H1 (cell line): ENCODE data around the gene KLHL1. TPM values are rescaled to one million over a fixed set of nuclear protein-coding genes. Genes with fewer than 3 reads are reported as not detected.

ENCODE experiments used
- CTCF ChIA-PET: fragments of 300-600 bp; sonication (Branson Sonifier 250); formaldehyde crosslinking; loops from one replicate; lab custom pipeline; 2021; ENCODE audit not compliant: partially characterized antibody; lab: Charles Lee
- POLR2A ChIA-PET: fragments of 300-600 bp; sonication (Branson Sonifier 250); formaldehyde crosslinking; loops from one replicate; lab custom pipeline; 2021; ENCODE audit warnings: inconsistent platforms; ENCODE audit not compliant: partially characterized antibody; lab: Charles Lee
- DNase-seq, 2 experiments: peaks; one replicate each; pipeline versions ENCODE4 v3.0.0 to v3.0.0-alpha.2; 2010 to 2022; ENCODE audit warnings: low spot score in 2 of 2, low read depth in 1 of 2, mixed read lengths in 1 of 2
- FAIRE-seq: peaks from 2 replicates; lab custom pipeline; 2011; peaks lifted over from hg19 to GRCh38; lab: Jason Lieb, UNC
- H2AFZ ChIP-seq: 2 replicates; pipeline ENCODE4 v1.8.1; 2012; ENCODE audit warnings: low read length, inconsistent platforms
- H2AK5ac ChIP-seq: 2 replicates; pipeline ENCODE4 v1.6.1; 2013; ENCODE audit warnings: low read depth, low read length
- H2BK120ac ChIP-seq: replicated peaks from 2 replicates; pipeline ENCODE3; 2013; ENCODE audit warnings: low read depth, low read length, inconsistent platforms
- H2BK12ac ChIP-seq: 2 replicates; pipeline ENCODE4 v1.6.1; 2013; ENCODE audit warnings: low read depth, low read length
- H2BK15ac ChIP-seq: 2 replicates; pipeline ENCODE4 v1.6.1; 2013; ENCODE audit warnings: low read length
- H2BK20ac ChIP-seq: 2 replicates; pipeline ENCODE4 v1.6.1; 2013; ENCODE audit warnings: low read length
- H2BK5ac ChIP-seq: 2 replicates; pipeline ENCODE4 v1.6.1; 2013; ENCODE audit warnings: low read depth, low read length
- H3K14ac ChIP-seq: 2 replicates; pipeline ENCODE4 v1.6.1; 2013; ENCODE audit warnings: inconsistent platforms; ENCODE audit not compliant: insufficient read length
- H3K18ac ChIP-seq: 2 replicates; pipeline ENCODE4 v1.6.1; 2013; ENCODE audit warnings: low read length; ENCODE audit errors: extremely low read depth
- H3K23ac ChIP-seq: 2 replicates; pipeline ENCODE4 v1.6.1; 2013; ENCODE audit warnings: inconsistent platforms; ENCODE audit not compliant: insufficient read length
- H3K23me2 ChIP-seq: 2 replicates; pipeline ENCODE4 v1.6.1; 2013; ENCODE audit warnings: low read depth, low read length
- H3K27ac ChIP-seq: 2 replicates; pipeline ENCODE4 v1.6.1; 2011; ENCODE audit warnings: low read depth, low read length, inconsistent platforms
- H3K27me3 ChIP-seq, 4 experiments: replicated peaks in 1 of 4; 1 replicate in 1 of 4; 2 replicates in 3 of 4; pipeline versions ENCODE4 v1.6.1 to v1.8.1; 2011 to 2013; ENCODE audit warnings: low read length in 3 of 4, mild to moderate bottlenecking in 3 of 4, inconsistent platforms in 2 of 4, mixed read lengths in 2 of 4, moderate library complexity in 1 of 4; ENCODE audit not compliant: control insufficient read depth in 3 of 4, insufficient read depth in 3 of 4; ENCODE audit errors: extremely low read depth in 1 of 4
- H3K36me3 ChIP-seq, 4 experiments: 2 replicates each; pipeline versions ENCODE4 v1.6.1 to v1.8.1; 2011 to 2013; ENCODE audit warnings: mild to moderate bottlenecking in 4 of 4, low read length in 3 of 4, moderate library complexity in 2 of 4, control low read depth in 1 of 4, inconsistent platforms in 1 of 4; ENCODE audit not compliant: insufficient read depth in 4 of 4, control insufficient read depth in 2 of 4
- H3K4ac ChIP-seq: replicated peaks from 2 replicates; pipeline ENCODE3; 2013; ENCODE audit warnings: low read length, low read depth, mixed read lengths, inconsistent platforms; ENCODE audit not compliant: insufficient read length
- H3K4me1 ChIP-seq, 4 experiments: replicated peaks in 1 of 4; 1 replicate in 1 of 4; 2 replicates in 3 of 4; pipeline versions ENCODE4 v1.6.1 to v1.8.1; 2011 to 2013; ENCODE audit warnings: low read length in 3 of 4, inconsistent platforms in 2 of 4, mixed read lengths in 1 of 4; ENCODE audit not compliant: insufficient read depth in 4 of 4, control insufficient read depth in 3 of 4
- H3K4me2 ChIP-seq, 2 experiments: 2 replicates each; pipeline versions ENCODE4 v1.6.1 to v1.8.1; 2011 to 2013; ENCODE audit warnings: low read depth in 2 of 2, low read length in 2 of 2, control low read depth in 1 of 2, inconsistent platforms in 1 of 2, mild to moderate bottlenecking in 1 of 2; ENCODE audit not compliant: insufficient read depth in 1 of 2
- H3K4me3 ChIP-seq, 4 experiments: fragments of 200-600, 300-600 bp in 1 of 4; sonication (generic), shearing (Covaris generic), sonication (Bioruptor Twin) in 1 of 4; 2 replicates each; pipeline versions ENCODE4 v1.5.1 to v1.8.1; 2011 to 2016; ENCODE audit warnings: low read length in 4 of 4, low read depth in 3 of 4, control low read depth in 2 of 4, inconsistent platforms in 2 of 4, mild to moderate bottlenecking in 2 of 4, mixed read lengths in 1 of 4, moderate library complexity in 1 of 4; ENCODE audit not compliant: insufficient read depth in 2 of 4; ENCODE audit errors: extremely low read depth in 1 of 4
- H3K56ac ChIP-seq: replicated peaks from 2 replicates; pipeline ENCODE3; 2013; ENCODE audit warnings: low read depth, mild to moderate bottlenecking, mixed read lengths, low read length, inconsistent platforms; ENCODE audit not compliant: insufficient read length
- H3K79me1 ChIP-seq: 2 replicates; pipeline ENCODE4 v1.6.1; 2013; ENCODE audit warnings: low read depth, low read length, control low read depth
- H3K79me2 ChIP-seq, 2 experiments: 2 replicates each; pipeline versions ENCODE4 v1.6.1 to v1.8.1; 2012 to 2013; ENCODE audit warnings: low read length in 2 of 2, mild to moderate bottlenecking in 2 of 2, inconsistent platforms in 1 of 2; ENCODE audit not compliant: insufficient read depth in 2 of 2, control insufficient read depth in 1 of 2
- H3K9ac ChIP-seq, 4 experiments: replicated peaks in 1 of 4; 1 replicate in 1 of 4; 2 replicates in 3 of 4; pipeline versions ENCODE4 v1.6.1 to v1.8.1; 2011 to 2013; ENCODE audit warnings: low read depth in 3 of 4, low read length in 3 of 4, control low read depth in 2 of 4, mild to moderate bottlenecking in 2 of 4, moderate library complexity in 2 of 4, inconsistent platforms in 1 of 4; ENCODE audit errors: extremely low read depth in 1 of 4
- H3K9me3 ChIP-seq, 2 experiments: 2 replicates each; pipeline versions ENCODE4 v1.6.1 to v1.8.1; 2012 to 2013; ENCODE audit warnings: mild to moderate bottlenecking in 2 of 2, moderate library complexity in 2 of 2, control low read depth in 1 of 2, inconsistent platforms in 1 of 2, low read depth in 1 of 2, low read length in 1 of 2, mixed read lengths in 1 of 2; ENCODE audit not compliant: insufficient read depth in 2 of 2
- H4K20me1 ChIP-seq, 2 experiments: replicated peaks in 1 of 2; 2 replicates each; pipeline versions ENCODE3 to v1.8.1; 2011 to 2013; ENCODE audit warnings: inconsistent platforms in 2 of 2, low read length in 2 of 2, mild to moderate bottlenecking in 1 of 2; ENCODE audit not compliant: insufficient read depth in 2 of 2, control insufficient read depth in 1 of 2
- H4K5ac ChIP-seq: 2 replicates; pipeline ENCODE4 v1.6.1; 2013; ENCODE audit warnings: low read length, low read depth, mixed read lengths, inconsistent platforms; ENCODE audit not compliant: insufficient read length
- H4K8ac ChIP-seq: 2 replicates; pipeline ENCODE4 v1.8.0; 2013; ENCODE audit warnings: mild to moderate bottlenecking, moderate library complexity, low read length, inconsistent platforms; ENCODE audit not compliant: insufficient read depth; ENCODE audit errors: extremely low read depth
- H4K91ac ChIP-seq: replicated peaks from 2 replicates; pipeline ENCODE3; 2013; ENCODE audit warnings: low read length, mixed read lengths, inconsistent platforms; ENCODE audit not compliant: insufficient read length
- ATF3 ChIP-seq: IDR thresholded peaks from 2 replicates; pipeline ENCODE4 v1.6.1; 2011; ENCODE audit warnings: low read depth, mild to moderate bottlenecking, low read length; ENCODE audit not compliant: insufficient read depth
- CEBPB ChIP-seq: IDR thresholded peaks from 2 replicates; pipeline ENCODE4 v1.6.1; 2012; ENCODE audit warnings: low read depth, low read length
- E2F6 ChIP-seq: IDR thresholded peaks from 2 replicates; pipeline ENCODE4 v1.6.1; 2012; ENCODE audit warnings: inconsistent platforms
- GABPA ChIP-seq: IDR thresholded peaks from 2 replicates; pipeline ENCODE4 v1.6.1; 2011; ENCODE audit warnings: mild to moderate bottlenecking, low read length, moderate library complexity, borderline replicate concordance; ENCODE audit not compliant: insufficient read depth
- NANOG ChIP-seq: IDR thresholded peaks from 2 replicates; pipeline ENCODE4 v1.6.1; 2011; ENCODE audit warnings: low read length, low read depth, mild to moderate bottlenecking, inconsistent platforms; ENCODE audit not compliant: insufficient read depth, poor library complexity, severe bottlenecking
- POLR2AphosphoS5 ChIP-seq: IDR thresholded peaks from 2 replicates; pipeline ENCODE4 v1.6.1; 2011; ENCODE audit warnings: low read depth, low read length
- SIN3A ChIP-seq, 2 experiments: IDR thresholded peaks in 1 of 2; conservative IDR thresholded peaks in 1 of 2; 2 replicates each; pipeline ENCODE4 v1.6.1; 2011 to 2012; ENCODE audit warnings: low read length in 2 of 2, improper control_type of control experiment in 1 of 2, low read depth in 1 of 2, mild to moderate bottlenecking in 1 of 2
- SIX5 ChIP-seq: IDR thresholded peaks from 2 replicates; pipeline ENCODE4 v1.6.1; 2011; ENCODE audit warnings: mild to moderate bottlenecking, low read depth, low read length
- TCF12 ChIP-seq: IDR thresholded peaks from 2 replicates; pipeline ENCODE4 v1.6.1; 2011; ENCODE audit warnings: low read depth, mild to moderate bottlenecking, low read length
- YY1 ChIP-seq: IDR thresholded peaks from 2 replicates; pipeline ENCODE4 v1.6.1; 2011; ENCODE audit warnings: low read depth, mild to moderate bottlenecking, low read length
- WGBS, 2 experiments: shearing (Covaris generic) in 1 of 2; methylation state at CpG; one replicate each; pipeline versions ENCODE4 v1.1.6 to v1.1.7; 2013 to 2015; ENCODE audit warnings: low lambda C conversion rate in 2 of 2, mixed read lengths in 2 of 2, inconsistent platforms in 1 of 2, low coverage in 1 of 2, missing lambda C conversion rate in 1 of 2; ENCODE audit not compliant: insufficient replicate concordance in 2 of 2, insufficient coverage in 1 of 2, insufficient read length in 1 of 2; ENCODE audit errors: extremely low coverage in 1 of 2, missing lambda C conversion rate in 1 of 2; 5-methylcytosine and 5-hydroxymethylcytosine counted together
- polyA plus RNA-seq, 7 experiments: library from polyadenylated mRNA; depleted of rRNA in 3 of 7; stranded (reverse) in 5 of 7; unstranded in 2 of 7; fragments of >200 nt in 5 of 7; fragments of 200-250 nt in 2 of 7; gene quantifications; 1 replicate in 5 of 7; 2 replicates in 1 of 7; 4 replicates in 1 of 7; pipeline versions ENCODE4 v1.2.1 to v1.2.3, GENCODE V29; 2011 to 2013; ENCODE audit warnings: missing spikeins in 2 of 7, mixed read lengths in 2 of 7
- total RNA-seq: library from RNA; stranded (reverse); fragmentation: NEBNext Ultra II Directional; extraction: Animal tissue kit (Norgen Biotek cat#: 25700); gene quantifications from 2 replicates; pipeline ENCODE4 v1.2.1, GENCODE V29; 2021

The KLHL1 gene
- total and polyA plus RNA-seq, 2 of the 8 experiments (the other 6 are each of a cell fraction or from before 2014, with no cell fraction given), result not detected

DNA sequence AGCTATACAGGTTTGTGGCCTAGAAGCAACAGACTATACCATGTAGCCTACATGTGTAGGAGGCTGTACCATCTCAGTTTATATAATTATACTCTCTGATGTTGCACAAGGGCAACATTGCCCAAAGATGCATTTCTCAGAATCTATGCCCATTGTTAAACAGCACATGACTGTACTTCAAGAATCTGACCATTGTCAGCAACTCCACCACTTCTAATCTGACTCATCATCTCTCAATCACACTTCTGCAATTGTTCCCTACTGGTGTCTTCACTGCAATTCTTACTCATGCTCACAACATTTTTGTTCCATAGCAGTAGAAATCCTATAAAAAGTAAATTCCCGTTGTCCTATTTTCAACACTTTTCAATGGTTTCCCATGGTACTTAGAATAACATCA is 64.6 kb downstream of the KLHL1 start:
- H4K8ac ChIP-seq, result no peak overlapping the region
- no peak overlapping the region for H4K91ac ChIP-seq
- H3K4me2 ChIP-seq, result no peak overlapping the region
- no peak overlapping the region for H3K4me3 ChIP-seq
- H3K27ac ChIP-seq, result no peak overlapping the region
- H3K18ac ChIP-seq, result no peak overlapping the region
- H2BK5ac ChIP-seq, result no peak overlapping the region
- no peak overlapping the region for H3K23ac ChIP-seq
- no peaks in the 10 kb centered on the region for H4K20me1 ChIP-seq
- H3K4ac ChIP-seq, result no peak overlapping the region
- no peak overlapping the region for H2BK15ac ChIP-seq
- H4K5ac ChIP-seq, result no peak overlapping the region
- H3K9me3 ChIP-seq, result no peaks in the 10 kb centered on the region
- FAIRE-seq, result no peak
- POLR2A ChIA-PET, result no interaction called here
- H3K79me1 ChIP-seq, result no peaks in the 10 kb centered on the region
- no peak overlapping the region for H3K56ac ChIP-seq
- H2BK20ac ChIP-seq, result no peak overlapping the region
- no peaks in the 10 kb centered on the region for H3K79me2 ChIP-seq
- H2AK5ac ChIP-seq, result no peak overlapping the region
- no peak for DNase-seq
- 85% methylated on average over 1 of the region's 1 CpG; no CpG with 5 or more reads in 1 of the 2 experiments for WGBS, 2 experiments
- H2AFZ ChIP-seq, result no peak overlapping the region
- no peaks in the 10 kb centered on the region for H3K4me1 ChIP-seq
- no peaks in the 10 kb centered on the region for H3K27me3 ChIP-seq
- H3K9ac ChIP-seq, result no peak overlapping the region
- CTCF ChIA-PET, result interaction anchor here (0.6 to 1.7 kb wide), 2 partner anchors 55 to 603 kb away, joined by 3 to 4 read pairs; no protein-coding TSS in a partner anchor
- no peaks in the 10 kb centered on the region for H3K23me2 ChIP-seq
- no peaks in the 10 kb centered on the region for H3K36me3 ChIP-seq
- TF ChIP-seq YY1 (no peak), SIX5 (no peak), GABPA (no peak), SIN3A (conservative IDR thresholded peaks at IDR 0.05 in 1 of 2, IDR thresholded peaks at IDR 0.05 in 1 of 2; ENCODE audit: low read depth in 1 of 2, low read length in 2 of 2) (no peak), POLR2AphosphoS5 (no peak), NANOG (no peak), E2F6 (no peak), CEBPB (no peak), ATF3 (no peak), TCF12 (no peak)
- H2BK120ac ChIP-seq, result no peak overlapping the region
- no peak overlapping the region for H3K14ac ChIP-seq
- no peak overlapping the region for H2BK12ac ChIP-seq
